ENCODE measurements around the gene RNF17. TPM values are rescaled to one million over a fixed set of nuclear protein-coding genes. Genes with fewer than 3 reads are reported as not detected.

Gene RNF17
- total and polyA plus RNA-seq, 2 donors (not counting 3 experiments of a cell fraction or from before 2014, with no cell fraction given) = 0.30 TPM; not detected in 1

DNA sequence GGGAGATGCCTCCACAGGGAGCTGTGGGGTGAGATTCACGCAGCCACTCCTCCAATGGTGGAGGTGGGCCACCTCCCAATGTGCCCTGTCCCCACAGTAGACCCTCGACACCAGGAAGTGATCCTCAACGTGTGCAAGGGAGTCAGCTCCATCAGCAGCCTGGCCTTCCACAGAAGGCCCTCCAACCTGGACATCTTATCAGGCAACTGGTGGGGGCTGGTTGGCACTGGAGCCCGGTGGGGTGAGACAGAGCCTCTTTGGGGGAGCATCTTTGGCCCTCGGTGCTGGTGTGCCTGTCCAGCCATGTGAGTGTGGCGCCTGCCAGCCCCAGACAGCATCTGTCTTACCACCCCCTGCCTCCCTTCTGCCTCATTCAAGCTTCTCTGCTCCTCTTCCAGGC lies 19.7 kb upstream of the RNF17 start:
- Histone ChIP-seq H2AFZ (ENCODE audit: low read depth, low read length) (no peak overlapping the region), H3K9me3 (replicated peaks; ENCODE audit: control insufficient read depth, insufficient read depth, low read length) (no peaks in the 10 kb centered on the region), H3K4me1 (ENCODE audit: control insufficient read depth, extremely low read depth, insufficient read depth, low read length) (peaks cover 4% of the 10 kb centered on the region), H3K4me3 (replicated peaks in 1 of 3; ENCODE audit: insufficient read depth in 1 of 3, low read depth in 1 of 3, low read length in 3 of 3) (no peak overlapping the region), H3K9ac (replicated peaks; ENCODE audit: extremely low read depth, insufficient read depth, low read length) (no peak overlapping the region), H4K20me1 (replicated peaks; ENCODE audit: control insufficient read depth, extremely low read depth, insufficient read depth, low read length) (no peaks in the 10 kb centered on the region), H3K4me2 (ENCODE audit: insufficient read depth, low read length) (no peak overlapping the region), H3K27ac (ENCODE audit: insufficient read depth, low read depth, low read length) (no peak overlapping the region), H3K79me2 (ENCODE audit: control insufficient read depth, insufficient read depth, low read length) (no peaks in the 10 kb centered on the region), H3K9me1 (replicated peaks; ENCODE audit: control insufficient read depth, extremely low read depth, insufficient read depth, low read length) (no peaks in the 10 kb centered on the region), H3K27me3 (ENCODE audit: control insufficient read depth in 2 of 2, insufficient read depth in 2 of 2, low read length in 2 of 2) (peaks cover 24 to 38% of the 10 kb centered on the region in 2 experiments), H3K36me3 (ENCODE audit: control insufficient read depth in 2 of 2, extremely low read depth in 1 of 2, insufficient read depth in 2 of 2, low read length in 2 of 2) (no peaks in the 10 kb centered on the region)
- intact Hi-C loops (cut with micrococcal nuclease) (no loop called here), dilution Hi-C loops (cut with MboI; ENCODE audit: extremely low pct_ligation_motif_present, low sequenced_read_pairs) (no loop called here)
- BruUV-seq (replicated peaks) = no TSS peak
- FAIRE-seq (no peak), DNase-seq (ENCODE audit: low read depth, low spot score) (no peak)
- CTCF ChIA-PET = interaction anchor here (1.2 kb wide), 1 partner anchor 50 kb away, joined by 5 read pairs; no protein-coding TSS in a partner anchor
- POLR2A ChIA-PET = no interaction called here
- TF ChIP-seq POLR2A (IDR thresholded peaks at IDR 0.05; ENCODE audit: low read depth, low read length) = no peak
- TF ChIP-seq, protein P1, sequence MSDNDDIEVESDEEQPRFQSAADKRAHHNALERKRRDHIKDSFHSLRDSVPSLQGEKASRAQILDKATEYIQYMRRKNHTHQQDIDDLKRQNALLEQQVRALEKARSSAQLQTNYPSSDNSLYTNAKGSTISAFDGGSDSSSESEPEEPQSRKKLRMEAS (IDR thresholded peaks at IDR 0.05; ENCODE audit: insufficient read depth, insufficient read length) = no peak
- no peak for TF ChIP-seq POLR2AphosphoS5 (IDR thresholded peaks at IDR 0.05; ENCODE audit: insufficient read depth, low read depth, low read length)
- no peak for TF ChIP-seq GATA2 (IDR thresholded peaks at IDR 0.05; ENCODE audit: insufficient read depth, insufficient read length, low read depth, low read length)
- no peak for TF ChIP-seq JUN (IDR thresholded peaks at IDR 0.05; ENCODE audit: borderline replicate concordance, insufficient read depth, insufficient read length, low read depth)
- TF ChIP-seq EZH2 (IDR thresholded peaks at IDR 0.05; ENCODE audit: borderline replicate concordance, low read depth, low read length, severe bottlenecking) = no peak
- no peak for TF ChIP-seq MYC (IDR thresholded peaks at IDR 0.05; ENCODE audit: low read depth, low read length)
- TF ChIP-seq, protein P2, sequence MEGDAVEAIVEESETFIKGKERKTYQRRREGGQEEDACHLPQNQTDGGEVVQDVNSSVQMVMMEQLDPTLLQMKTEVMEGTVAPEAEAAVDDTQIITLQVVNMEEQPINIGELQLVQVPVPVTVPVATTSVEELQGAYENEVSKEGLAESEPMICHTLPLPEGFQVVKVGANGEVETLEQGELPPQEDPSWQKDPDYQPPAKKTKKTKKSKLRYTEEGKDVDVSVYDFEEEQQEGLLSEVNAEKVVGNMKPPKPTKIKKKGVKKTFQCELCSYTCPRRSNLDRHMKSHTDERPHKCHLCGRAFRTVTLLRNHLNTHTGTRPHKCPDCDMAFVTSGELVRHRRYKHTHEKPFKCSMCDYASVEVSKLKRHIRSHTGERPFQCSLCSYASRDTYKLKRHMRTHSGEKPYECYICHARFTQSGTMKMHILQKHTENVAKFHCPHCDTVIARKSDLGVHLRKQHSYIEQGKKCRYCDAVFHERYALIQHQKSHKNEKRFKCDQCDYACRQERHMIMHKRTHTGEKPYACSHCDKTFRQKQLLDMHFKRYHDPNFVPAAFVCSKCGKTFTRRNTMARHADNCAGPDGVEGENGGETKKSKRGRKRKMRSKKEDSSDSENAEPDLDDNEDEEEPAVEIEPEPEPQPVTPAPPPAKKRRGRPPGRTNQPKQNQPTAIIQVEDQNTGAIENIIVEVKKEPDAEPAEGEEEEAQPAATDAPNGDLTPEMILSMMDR (IDR thresholded peaks at IDR 0.05; ENCODE audit: extremely low read depth in 1 of 2, insufficient read depth in 1 of 2, low read depth in 1 of 2, low read length in 2 of 2) = no peak
- no peak for TF ChIP-seq FOS (IDR thresholded peaks at IDR 0.05; ENCODE audit: borderline replicate concordance, insufficient read depth, low read length)

All from endothelial cell of umbilical vein (primary cell).